Esophagus squamous epithelium (tissue), 5 donors: ENCODE measurements around the gene HMCN1. TPM values are rescaled to one million over a fixed set of nuclear protein-coding genes. Genes with fewer than 3 reads are reported as not detected.

Source experiments
- DNase-seq: peaks from one replicate; lab custom pipeline; 2025; lab: John Stamatoyannopoulos, UW
- H3K27ac ChIP-seq, 4 donors: fragments of 200-600 bp; sonication (generic); one replicate each; pipeline ENCODE4 v1.5.1; 2016 to 2019; ENCODE audit warnings: mild to moderate bottlenecking in 1 of 4
- H3K27me3 ChIP-seq, 4 donors: fragments of 200-600 bp; sonication (generic); 1 replicate in 3 of 4; 2 replicates in 1 of 4; pipeline versions ENCODE4 v1.5.1 to v1.6.0; 2017 to 2021; ENCODE audit warnings: antibody characterized with exemption in 1 of 4
- H3K36me3 ChIP-seq, 3 donors: fragments of 200-600 bp; sonication (generic); one replicate each; pipeline ENCODE4 v1.5.1; 2016 to 2019
- H3K4me1 ChIP-seq, 3 donors: fragments of 200-600 bp; sonication (generic); one replicate each; pipeline ENCODE4 v1.5.1; 2017 to 2019
- H3K4me3 ChIP-seq, 4 donors: fragments of 200-600 bp; sonication (generic); 1 replicate in 3 of 4; 2 replicates in 1 of 4; pipeline ENCODE4 v1.5.1; 2016 to 2019; ENCODE audit warnings: mild to moderate bottlenecking in 2 of 4, moderate library complexity in 1 of 4
- H3K9me3 ChIP-seq, 3 donors: fragments of 200-600 bp; sonication (generic); one replicate each; pipeline ENCODE4 v1.5.1; 2016 to 2019
- POLR2A ChIP-seq, 4 donors: fragments of 450-650 bp; IDR thresholded peaks; one replicate each; pipeline ENCODE4 v1.6.1; 2017; ENCODE audit warnings: antibody characterized with exemption in 4 of 4, mild to moderate bottlenecking in 4 of 4, moderate library complexity in 3 of 4
- WGBS, 2 donors: methylation state at CpG; one replicate each; pipeline ENCODE4 v1.1.5; 2018; 5-methylcytosine and 5-hydroxymethylcytosine counted together
- intact Hi-C: fragments of 100-400 bp; cut with DNase I; formaldehyde crosslinking; loops from one replicate; pipeline ENCODE4 v1.15.0; 2022
- total RNA-seq, 4 donors: library from RNA; depleted of rRNA; stranded (reverse); fragments of >200 nt; gene quantifications; one replicate each; pipeline ENCODE4 v1.1.0, GENCODE V29; 2016
- TF ChIP-seq, protein P1 (sequence below), 6 experiments: fragments of 450-650 bp in 4 of 6; fragments of 200-600 bp in 2 of 6; sonication (generic) in 2 of 6; IDR thresholded peaks; one replicate each; pipeline ENCODE4 v1.5.1; 2016 to 2019; ENCODE audit warnings: antibody characterized with exemption in 6 of 6, mild to moderate bottlenecking in 4 of 6, moderate library complexity in 4 of 6
- donor health status: DM: yes; HTN: yes; CAD: no.

The HMCN1 gene
- total RNA-seq, 4 donors from 2014 or later = 0.49 to 6.7 (median 3.3) TPM

DNA sequence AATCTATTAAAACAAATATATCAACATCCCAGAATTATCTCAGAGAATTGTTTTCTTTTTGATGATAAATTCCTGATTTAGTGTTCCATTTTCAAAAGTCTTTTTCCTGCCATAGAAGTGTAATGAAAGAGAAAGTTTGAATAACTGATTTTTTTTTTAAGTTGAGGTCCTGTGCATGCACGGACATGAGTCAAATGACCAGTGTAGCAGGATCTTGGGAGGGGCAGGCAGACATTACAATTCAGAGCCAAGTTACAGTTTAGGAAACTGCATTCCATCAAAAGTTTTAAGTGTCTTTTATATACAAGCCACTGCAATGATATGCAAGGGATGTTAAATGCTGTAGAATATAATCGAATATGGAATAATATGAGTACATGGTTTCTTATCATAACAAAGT, 227.5 kb downstream of the HMCN1 start:
- Histone ChIP-seq H3K36me3 (no peaks in the 10 kb centered on the region), H3K27ac (peak overlapping the region in 2 of 4 donors; percentile 44 to 46), H3K4me1 (peaks cover 0 to 19% (median 3%) of the 10 kb centered on the region in 3 donors), H3K4me3 (no peak overlapping the region), H3K27me3 (no peaks in the 10 kb centered on the region), H3K9me3 (no peaks in the 10 kb centered on the region)
- no peak for TF ChIP-seq POLR2A (IDR thresholded peaks at IDR 0.05)
- TF ChIP-seq, protein P1, sequence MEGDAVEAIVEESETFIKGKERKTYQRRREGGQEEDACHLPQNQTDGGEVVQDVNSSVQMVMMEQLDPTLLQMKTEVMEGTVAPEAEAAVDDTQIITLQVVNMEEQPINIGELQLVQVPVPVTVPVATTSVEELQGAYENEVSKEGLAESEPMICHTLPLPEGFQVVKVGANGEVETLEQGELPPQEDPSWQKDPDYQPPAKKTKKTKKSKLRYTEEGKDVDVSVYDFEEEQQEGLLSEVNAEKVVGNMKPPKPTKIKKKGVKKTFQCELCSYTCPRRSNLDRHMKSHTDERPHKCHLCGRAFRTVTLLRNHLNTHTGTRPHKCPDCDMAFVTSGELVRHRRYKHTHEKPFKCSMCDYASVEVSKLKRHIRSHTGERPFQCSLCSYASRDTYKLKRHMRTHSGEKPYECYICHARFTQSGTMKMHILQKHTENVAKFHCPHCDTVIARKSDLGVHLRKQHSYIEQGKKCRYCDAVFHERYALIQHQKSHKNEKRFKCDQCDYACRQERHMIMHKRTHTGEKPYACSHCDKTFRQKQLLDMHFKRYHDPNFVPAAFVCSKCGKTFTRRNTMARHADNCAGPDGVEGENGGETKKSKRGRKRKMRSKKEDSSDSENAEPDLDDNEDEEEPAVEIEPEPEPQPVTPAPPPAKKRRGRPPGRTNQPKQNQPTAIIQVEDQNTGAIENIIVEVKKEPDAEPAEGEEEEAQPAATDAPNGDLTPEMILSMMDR (IDR thresholded peaks at IDR 0.05) = no peak
- intact Hi-C loops = no loop called here
- DNase-seq = no peak
- 25 to 27% methylated on average over 2 of the region's 2 CpGs for WGBS, 2 donors

DNA sequence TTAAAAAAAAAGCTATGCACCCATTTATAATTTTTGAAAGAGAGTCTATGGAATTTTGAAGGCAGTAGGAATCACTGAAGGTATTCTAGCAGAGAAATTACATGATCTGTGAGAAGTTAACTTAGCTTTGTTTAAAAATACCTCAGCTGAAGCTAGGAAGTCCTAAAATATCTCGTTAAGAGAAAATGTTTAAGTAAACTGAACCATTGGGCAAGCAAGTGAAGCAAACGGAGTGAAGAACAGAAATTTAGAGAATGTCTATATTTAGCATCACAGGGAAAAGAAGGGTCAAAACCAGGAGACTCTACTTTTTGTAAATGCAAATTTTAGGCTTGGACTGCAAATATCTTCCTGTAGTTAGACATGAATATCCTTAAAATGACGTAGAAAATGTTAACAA, 230.8 kb downstream of the HMCN1 start:
- intact Hi-C loops = no loop called here
- WGBS, 2 donors = 54 to 65% methylated on average over 3 of the region's 3 CpGs
- Histone ChIP-seq H3K27me3 (no peaks in the 10 kb centered on the region), H3K9me3 (no peaks in the 10 kb centered on the region), H3K4me3 (no peak overlapping the region), H3K36me3 (no peaks in the 10 kb centered on the region), H3K27ac (peak overlapping the region in 2 of 4 donors; percentile 11 to 34), H3K4me1 (peaks cover 0 to 23% (median 3%) of the 10 kb centered on the region in 3 donors)
- TF ChIP-seq, protein P1 (IDR thresholded peaks at IDR 0.05) = no peak
- no peak for TF ChIP-seq POLR2A (IDR thresholded peaks at IDR 0.05)
- DNase-seq = no peak

DNA sequence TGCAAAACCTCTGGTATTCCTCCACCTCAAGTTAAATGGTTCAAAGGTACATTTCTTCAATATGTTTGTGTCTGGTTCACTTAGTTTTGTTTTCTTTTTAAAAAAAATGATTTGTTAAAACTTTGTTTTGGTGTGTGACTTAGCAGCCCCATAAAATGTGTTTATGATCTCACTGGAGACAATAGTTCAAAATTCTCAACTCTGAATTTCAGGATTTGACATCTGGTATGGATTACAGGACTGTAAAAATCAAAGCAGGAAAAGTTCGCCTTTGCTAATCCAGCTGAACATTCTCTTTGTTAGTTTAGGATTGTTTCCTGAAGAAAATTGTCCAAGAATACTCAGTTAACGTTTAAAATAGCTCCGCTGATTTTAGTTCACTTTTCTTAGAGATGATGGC, 231.7 kb downstream of the HMCN1 start:
- Histone ChIP-seq H3K9me3 (no peaks in the 10 kb centered on the region), H3K27me3 (no peaks in the 10 kb centered on the region), H3K4me1 (peaks cover 0 to 23% (median 3%) of the 10 kb centered on the region in 3 donors), H3K36me3 (no peaks in the 10 kb centered on the region), H3K27ac (peak overlapping the region in 3 of 4 donors; percentile 4 to 53 (median 46)), H3K4me3 (no peak overlapping the region)
- intact Hi-C loops = no loop called here
- 38 to 55% methylated on average over 3 of the region's 3 CpGs for WGBS, 2 donors
- DNase-seq = no peak
- TF ChIP-seq POLR2A (IDR thresholded peaks at IDR 0.05) = no peak
- TF ChIP-seq, protein P1 (IDR thresholded peaks at IDR 0.05) = no peak

DNA sequence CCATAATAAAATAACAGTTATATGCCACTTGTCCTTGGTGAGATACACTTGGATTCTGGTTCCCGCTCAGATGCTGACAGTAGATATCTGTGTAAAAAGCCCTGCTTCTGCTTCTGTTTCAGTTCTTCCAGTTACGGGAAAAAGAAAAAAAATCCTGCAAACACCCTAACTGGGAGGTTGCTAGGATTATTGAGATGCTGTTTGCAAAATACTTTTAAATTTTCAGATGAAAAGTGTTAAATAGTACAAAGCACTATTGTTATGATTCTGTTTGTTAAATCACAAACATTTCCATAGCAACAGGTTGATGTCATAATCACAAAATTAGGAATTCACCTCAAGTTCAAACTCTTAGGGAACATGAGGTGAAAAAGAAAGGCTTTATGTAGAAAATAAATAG, 232.3 kb downstream of the HMCN1 start:
- Histone ChIP-seq H3K27ac (peak overlapping the region in 2 of 4 donors; percentile 46 to 53), H3K4me3 (peak overlapping the region in 1 of 4 donors; percentile 1), H3K27me3 (no peaks in the 10 kb centered on the region), H3K36me3 (no peaks in the 10 kb centered on the region), H3K9me3 (no peaks in the 10 kb centered on the region), H3K4me1 (peaks cover 0 to 17% (median 3%) of the 10 kb centered on the region in 3 donors)
- DNase-seq = no peak
- TF ChIP-seq, protein P1 (IDR thresholded peaks at IDR 0.05) = no peak
- no peak for TF ChIP-seq POLR2A (IDR thresholded peaks at IDR 0.05)
- WGBS, 2 donors = 62 to 78% methylated on average over 2 of the region's 2 CpGs
- intact Hi-C loops = no loop called here

DNA sequence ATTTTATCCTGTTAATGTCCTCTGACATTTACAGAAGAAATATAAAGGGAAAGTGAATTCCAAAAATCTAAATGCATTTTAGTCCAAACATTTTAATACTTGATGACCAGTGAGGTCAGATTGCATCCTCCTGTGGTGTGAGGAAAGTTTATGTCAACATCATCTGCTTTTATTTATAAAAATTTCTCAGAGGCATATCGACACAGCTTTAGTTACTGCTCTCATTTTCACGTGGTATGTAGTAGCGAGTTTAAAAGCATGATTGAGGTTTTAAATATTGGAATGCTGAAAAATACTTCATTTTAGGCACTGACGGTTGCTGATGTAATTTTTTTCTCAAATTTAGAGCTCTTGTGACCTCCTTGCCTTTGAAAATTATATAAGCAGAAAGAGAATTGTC, 234.8 kb downstream of the HMCN1 start:
- no peaks in the 10 kb centered on the region for H3K9me3 ChIP-seq
- H3K4me1 ChIP-seq = peaks cover 0 to 7% (median 0%) of the 10 kb centered on the region in 3 donors
- H3K4me3 ChIP-seq = no peak overlapping the region
- peak overlapping the region in 3 of 4 donors; percentile 15 to 27 (median 17) for H3K27ac ChIP-seq
- H3K36me3 ChIP-seq = no peaks in the 10 kb centered on the region
- WGBS, 2 donors = 52 to 75% methylated on average over 4 of the region's 4 CpGs
- intact Hi-C loops = no loop called here
- TF ChIP-seq, protein P1 (IDR thresholded peaks at IDR 0.05) = no peak
- no peak for TF ChIP-seq POLR2A (IDR thresholded peaks at IDR 0.05)
- DNase-seq = no peak
- H3K27me3 ChIP-seq = no peaks in the 10 kb centered on the region
